ENCODE results near the gene SLC26A4. TPM values are rescaled to one million over a fixed set of nuclear protein-coding genes. Genes with fewer than 3 reads are reported as not detected.

The SLC26A4 gene
- total RNA-seq, 1 donor from 2014 or later, result 0.57 TPM

- Histone ChIP-seq H3K9me3 (ENCODE audit: insufficient read depth, low read depth, low read length) (no peaks in the 10 kb centered on the region), H4K20me1 (ENCODE audit: insufficient read depth, low read length) (no peaks in the 10 kb centered on the region), H3K4me2 (ENCODE audit: low read length) (no peak overlapping the region), H2AFZ (ENCODE audit: low read depth, low read length) (no peak overlapping the region), H3K36me3 (ENCODE audit: insufficient read depth, low read length) (no peaks in the 10 kb centered on the region), H3K9ac (ENCODE audit: low read length) (no peak overlapping the region), H3K4me1 (ENCODE audit: insufficient read depth, low read length) (no peaks in the 10 kb centered on the region), H3K27me3 (ENCODE audit: insufficient read depth, low read length) (no peaks in the 10 kb centered on the region), H3K27ac (ENCODE audit: low read depth, low read length) (no peak overlapping the region), H3K4me3 (ENCODE audit: insufficient read depth, low read depth, low read length) (no peak overlapping the region), H3K79me2 (ENCODE audit: insufficient read depth, low read length) (no peaks in the 10 kb centered on the region)
- FAIRE-seq (no peak), DNase-seq (ENCODE audit: low read depth) (no peak)
- Mint-ChIP-seq H3K27ac (ENCODE audit: unreplicated experiment) (peak overlapping the region; percentile 37), H3K9me3 (ENCODE audit: unreplicated experiment) (no peaks in the 10 kb centered on the region), H3K4me1 (ENCODE audit: low read depth, unreplicated experiment) (peaks cover 12% of the 10 kb centered on the region), H3K4me3 (ENCODE audit: unreplicated experiment) (no peak overlapping the region), H3K27me3 (ENCODE audit: low read depth, unreplicated experiment) (no peaks in the 10 kb centered on the region), H3K36me3 (ENCODE audit: low read depth, unreplicated experiment) (no peaks in the 10 kb centered on the region)
- no peak for TF ChIP-seq EZH2 (IDR thresholded peaks at IDR 0.05; ENCODE audit: insufficient read depth, low read length)
- no peak for TF ChIP-seq CTCF (IDR thresholded peaks at IDR 0.05; ENCODE audit: insufficient read depth, low read depth, low read length)
Measured at GRCh38 chr7:107718456-107719193, 58.0 kb downstream of the SLC26A4 start.

- TF ChIP-seq CTCF (IDR thresholded peaks at IDR 0.05; ENCODE audit: insufficient read depth, low read depth, low read length) (no peak), EZH2 (IDR thresholded peaks at IDR 0.05; ENCODE audit: insufficient read depth, low read length) (no peak)
- Mint-ChIP-seq H3K36me3 (ENCODE audit: low read depth, unreplicated experiment) (no peaks in the 10 kb centered on the region), H3K9me3 (ENCODE audit: unreplicated experiment) (no peaks in the 10 kb centered on the region), H3K27ac (ENCODE audit: unreplicated experiment) (no peak overlapping the region), H3K4me3 (ENCODE audit: unreplicated experiment) (no peak overlapping the region), H3K4me1 (ENCODE audit: low read depth, unreplicated experiment) (peaks cover 13% of the 10 kb centered on the region), H3K27me3 (ENCODE audit: low read depth, unreplicated experiment) (no peaks in the 10 kb centered on the region)
- H3K4me1 ChIP-seq (ENCODE audit: insufficient read depth, low read length), result no peaks in the 10 kb centered on the region
- H3K9ac ChIP-seq (ENCODE audit: low read length), result no peak overlapping the region
- H3K4me2 ChIP-seq (ENCODE audit: low read length), result no peak overlapping the region
- no peaks in the 10 kb centered on the region for H3K79me2 ChIP-seq (ENCODE audit: insufficient read depth, low read length)
- no peaks in the 10 kb centered on the region for H3K27me3 ChIP-seq (ENCODE audit: insufficient read depth, low read length)
- FAIRE-seq (no peak), DNase-seq (ENCODE audit: low read depth) (no peak)
- no peak overlapping the region for H3K27ac ChIP-seq (ENCODE audit: low read depth, low read length)
- no peaks in the 10 kb centered on the region for H4K20me1 ChIP-seq (ENCODE audit: insufficient read depth, low read length)
- H3K4me3 ChIP-seq (ENCODE audit: insufficient read depth, low read depth, low read length), result no peak overlapping the region
- H3K9me3 ChIP-seq (ENCODE audit: insufficient read depth, low read depth, low read length), result no peaks in the 10 kb centered on the region
- H2AFZ ChIP-seq (ENCODE audit: low read depth, low read length), result no peak overlapping the region
- no peaks in the 10 kb centered on the region for H3K36me3 ChIP-seq (ENCODE audit: insufficient read depth, low read length)
Measured at GRCh38 chr7:107721286-107721685, 60.7 kb downstream of the SLC26A4 start.

- H3K27me3 Mint-ChIP-seq (ENCODE audit: low read depth, unreplicated experiment), result peaks cover 6% of the 10 kb centered on the region
- H3K27ac ChIP-seq (ENCODE audit: low read depth, low read length), result no peak overlapping the region
- peaks cover 8% of the 10 kb centered on the region for H3K27me3 ChIP-seq (ENCODE audit: insufficient read depth, low read length)
- TF ChIP-seq CTCF (IDR thresholded peaks at IDR 0.05; ENCODE audit: insufficient read depth, low read depth, low read length) (no peak), EZH2 (IDR thresholded peaks at IDR 0.05; ENCODE audit: insufficient read depth, low read length) (no peak)
- H4K20me1 ChIP-seq (ENCODE audit: insufficient read depth, low read length), result no peaks in the 10 kb centered on the region
- H3K4me3 Mint-ChIP-seq (ENCODE audit: unreplicated experiment), result no peak overlapping the region
- no peak overlapping the region for H3K9ac ChIP-seq (ENCODE audit: low read length)
- no peak overlapping the region for H3K27ac Mint-ChIP-seq (ENCODE audit: unreplicated experiment)
- H3K36me3 Mint-ChIP-seq (ENCODE audit: low read depth, unreplicated experiment), result no peaks in the 10 kb centered on the region
- no peaks in the 10 kb centered on the region for H3K79me2 ChIP-seq (ENCODE audit: insufficient read depth, low read length)
- H3K36me3 ChIP-seq (ENCODE audit: insufficient read depth, low read length), result no peaks in the 10 kb centered on the region
- no peaks in the 10 kb centered on the region for H3K4me1 ChIP-seq (ENCODE audit: insufficient read depth, low read length)
- no peak for DNase-seq (ENCODE audit: low read depth)
- H3K9me3 ChIP-seq (ENCODE audit: insufficient read depth, low read depth, low read length), result no peaks in the 10 kb centered on the region
- no peak overlapping the region for H3K4me2 ChIP-seq (ENCODE audit: low read length)
- peaks cover 11% of the 10 kb centered on the region for H3K4me1 Mint-ChIP-seq (ENCODE audit: low read depth, unreplicated experiment)
- H2AFZ ChIP-seq (ENCODE audit: low read depth, low read length), result no peak overlapping the region
- H3K9me3 Mint-ChIP-seq (ENCODE audit: unreplicated experiment), result no peaks in the 10 kb centered on the region
- FAIRE-seq, result no peak
- H3K4me3 ChIP-seq (ENCODE audit: insufficient read depth, low read depth, low read length), result no peak overlapping the region
Measured at GRCh38 chr7:107723255-107723654, 62.6 kb downstream of the SLC26A4 start.

Measured in astrocyte (in vitro differentiated cells and primary cell).